SK-N-SH treated with all-trans-retinoic acid at 6 μM for 48 hours (cell line): ENCODE results near the gene CLSTN2.

ENCODE experiments used
- ARNTL ChIP-seq: fragments of 450-650 bp; formaldehyde crosslinking; IDR thresholded peaks from 2 replicates; pipeline ENCODE4 v1.5.0; 2020; ENCODE audit warnings: low read depth, mild to moderate bottlenecking, moderate library complexity, borderline replicate concordance
- BACH2 ChIP-seq: fragments of 250-450 bp; sonication (Bioruptor Pico); IDR thresholded peaks from 2 replicates; pipeline ENCODE4 v1.9.0; 2021; ENCODE audit warnings: mild to moderate bottlenecking, borderline replicate concordance
- CSRNP3 ChIP-seq: fragments of 250-450 bp; sonication (Bioruptor Pico); IDR thresholded peaks from 2 replicates; pipeline ENCODE4 v1.5.1; 2021; ENCODE audit warnings: mild to moderate bottlenecking, moderate library complexity
- GLIS3 ChIP-seq: fragments of 250-450 bp; sonication (Bioruptor Pico); IDR thresholded peaks from 2 replicates; pipeline ENCODE4 v1.5.0; 2020; ENCODE audit warnings: mild to moderate bottlenecking, moderate library complexity
- PATZ1 ChIP-seq: fragments of 250-450 bp; sonication (Bioruptor Pico); IDR thresholded peaks from 2 replicates; pipeline ENCODE4 v1.8.0; 2020; ENCODE audit warnings: mild to moderate bottlenecking, moderate library complexity, borderline replicate concordance
- POU6F1 ChIP-seq: fragments of 250-450 bp; sonication (Bioruptor Pico); IDR thresholded peaks from 2 replicates; pipeline ENCODE4 v1.8.0; 2021; ENCODE audit warnings: low read depth, mild to moderate bottlenecking, moderate library complexity, borderline replicate concordance
- PPARA ChIP-seq: fragments of 250-450 bp; sonication (Bioruptor Pico); IDR thresholded peaks from 2 replicates; pipeline ENCODE4 v1.5.0; 2020; ENCODE audit warnings: mild to moderate bottlenecking, borderline replicate concordance
- RARB ChIP-seq: fragments of 250-450 bp; sonication (Bioruptor Pico); IDR thresholded peaks from 2 replicates; pipeline ENCODE4 v1.8.0; 2021; ENCODE audit warnings: mild to moderate bottlenecking, moderate library complexity
- TCF4 ChIP-seq: fragments of 250-450 bp; sonication (Bioruptor Pico); IDR thresholded peaks from 2 replicates; pipeline ENCODE4 v1.8.0; 2021; ENCODE audit warnings: mild to moderate bottlenecking, moderate library complexity, borderline replicate concordance
- TOX ChIP-seq: fragments of 250-450 bp; sonication (Bioruptor Pico); IDR thresholded peaks from 2 replicates; pipeline ENCODE4 v1.8.0; 2021; ENCODE audit warnings: mild to moderate bottlenecking, moderate library complexity, borderline replicate concordance
- TSHZ2 ChIP-seq: fragments of 250-450 bp; sonication (Bioruptor Pico); IDR thresholded peaks from 2 replicates; pipeline ENCODE4 v1.5.0; 2020; ENCODE audit warnings: mild to moderate bottlenecking, moderate library complexity
- ZFP3 ChIP-seq: fragments of 250-450 bp; sonication (Bioruptor Pico); IDR thresholded peaks from 2 replicates; pipeline ENCODE4 v1.5.0; 2020; ENCODE audit warnings: mild to moderate bottlenecking, moderate library complexity
- ZFP30 ChIP-seq: fragments of 450-650 bp; formaldehyde crosslinking; IDR thresholded peaks from 2 replicates; pipeline ENCODE4 v1.5.0; 2022; ENCODE audit warnings: mild to moderate bottlenecking, moderate library complexity
- ZNF8 ChIP-seq: fragments of 450-650 bp; formaldehyde crosslinking; IDR thresholded peaks from 2 replicates; pipeline ENCODE4 v1.5.0; 2020; ENCODE audit warnings: mild to moderate bottlenecking, moderate library complexity

GRCh38 chr3:140469491-140469890, 534.5 kb downstream of the CLSTN2 start:
- TF ChIP-seq ZNF8: no peak
- no peak for TF ChIP-seq TCF4
- TF ChIP-seq ARNTL (CRISPR knock-in tag): no peak
- no peak for TF ChIP-seq GLIS3 (CRISPR knock-in tag)
- no peak for TF ChIP-seq POU6F1 (CRISPR knock-in tag)
- no peak for TF ChIP-seq TOX
- no peak for TF ChIP-seq RARB (CRISPR knock-in tag)
- no peak for TF ChIP-seq ZFP30 (CRISPR knock-in tag)
- TF ChIP-seq CSRNP3 (CRISPR knock-in tag): no peak
- TF ChIP-seq PPARA: no peak
- TF ChIP-seq PATZ1 (CRISPR knock-in tag): no peak
- no peak for TF ChIP-seq ZFP3 (CRISPR knock-in tag)
- TF ChIP-seq BACH2 (CRISPR knock-in tag): no peak
- no peak for TF ChIP-seq TSHZ2 (CRISPR knock-in tag)
